NK-92 treated with Interleukin-12 subunit alpha and Interleukin-12 subunit beta, amount 100 ng/mL, for 24 hours (cell line): ENCODE results near the gene FLII.
"Not testable (repeated sequence)": the region's sequence is repeated elsewhere in the genome, so short reads cannot be mapped to it uniquely, and the experiment has no call there.

Experiments
- DNase-seq: peaks from one replicate; lab custom pipeline; 2025; lab: John Stamatoyannopoulos, UW

Gene FLII

GRCh38 chr17:18258356-18259038 is at the start of gene FLII:
Gene FLII, minus strand, starts transcription at chr17:18258738. Its CDS starts 48 bp downstream, at chr17:18258690.
- DNase-seq: peak; percentile 21

DNA sequence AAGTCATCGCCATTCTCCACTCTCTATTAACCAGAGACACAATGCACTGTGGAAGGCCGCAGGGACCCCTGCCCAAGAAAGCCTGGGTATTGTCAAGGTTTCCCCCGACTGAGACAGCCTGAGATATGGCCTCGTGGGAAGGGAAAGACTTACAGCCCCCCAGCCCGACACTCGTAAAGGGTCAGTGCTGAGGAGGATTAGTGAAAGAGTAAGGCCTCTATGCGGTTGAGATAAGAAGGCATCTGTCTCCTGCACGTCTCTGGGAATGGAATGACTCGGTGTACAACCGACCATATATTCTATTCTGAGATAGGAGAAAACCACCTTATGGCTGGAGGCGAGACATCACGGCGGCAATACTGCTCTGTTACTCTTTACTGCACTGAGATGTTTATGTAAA is 44.7 kb upstream of the FLII start:
- not testable (repeated sequence) for DNase-seq

- no peak for DNase-seq
Observed at GRCh38 chr17:18300725-18301480, 42.4 kb upstream of the FLII start.

DNA sequence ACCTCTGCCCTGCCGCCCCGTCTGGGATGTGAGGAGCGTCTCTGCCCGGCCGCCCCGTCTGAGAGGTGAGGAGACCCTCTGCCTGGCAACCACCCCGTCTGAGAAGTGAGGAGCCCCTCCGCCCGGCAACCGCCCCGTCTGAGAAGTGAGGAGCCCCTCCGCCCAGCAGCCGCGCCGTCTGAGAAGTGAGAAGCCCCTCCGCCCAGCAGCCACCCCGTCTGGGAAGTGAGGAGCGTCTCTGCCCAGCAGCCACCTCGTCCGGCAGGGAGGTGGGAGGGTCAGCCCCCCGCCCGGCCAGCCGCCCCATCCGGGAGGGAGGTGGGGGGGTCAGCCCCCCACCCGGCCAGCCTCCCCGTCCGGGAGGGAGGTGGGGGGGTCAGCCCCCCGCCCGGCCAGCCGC is 39.5 kb upstream of the FLII start:
- not testable (repeated sequence) for DNase-seq

DNA sequence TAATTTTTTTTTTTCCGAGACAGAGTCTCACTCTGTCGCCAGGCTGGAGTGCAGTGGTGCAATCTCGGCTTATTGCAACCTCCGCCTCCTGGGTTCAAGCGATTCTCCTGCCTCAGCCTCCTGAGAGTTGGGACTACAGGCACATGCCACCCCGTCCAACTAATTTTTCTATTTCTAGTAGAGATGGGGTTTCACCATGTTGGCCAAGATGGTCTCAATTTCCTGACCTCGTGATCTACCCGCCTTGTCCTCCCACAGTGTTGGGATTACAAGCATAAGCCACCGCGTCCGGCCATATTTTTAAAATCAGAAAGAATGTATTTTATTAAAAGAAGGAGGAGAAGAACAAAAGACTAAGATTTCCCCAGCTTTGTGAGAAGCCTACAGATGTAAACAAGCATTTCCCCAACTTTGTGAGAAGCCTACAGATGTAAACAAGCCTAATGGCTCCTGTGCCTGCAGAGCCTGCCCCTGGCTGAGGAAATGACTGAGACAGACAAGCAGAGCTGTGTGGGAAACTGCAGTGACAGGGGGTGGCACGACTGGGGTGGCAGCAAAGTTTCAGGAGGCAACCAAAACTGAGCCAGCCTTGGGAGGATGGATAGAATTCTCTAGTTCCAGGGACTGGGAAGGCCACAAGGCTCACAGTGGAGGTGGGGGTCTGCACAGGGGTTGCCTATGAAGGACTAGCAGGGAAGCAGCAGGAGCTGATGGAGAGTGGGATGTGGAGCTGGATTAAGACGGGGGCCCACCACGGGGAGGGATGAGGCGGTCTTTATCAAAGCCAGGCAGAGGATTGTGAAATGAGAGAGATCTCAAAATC is 33.4 kb upstream of the FLII start:
- no peak for DNase-seq

DNA sequence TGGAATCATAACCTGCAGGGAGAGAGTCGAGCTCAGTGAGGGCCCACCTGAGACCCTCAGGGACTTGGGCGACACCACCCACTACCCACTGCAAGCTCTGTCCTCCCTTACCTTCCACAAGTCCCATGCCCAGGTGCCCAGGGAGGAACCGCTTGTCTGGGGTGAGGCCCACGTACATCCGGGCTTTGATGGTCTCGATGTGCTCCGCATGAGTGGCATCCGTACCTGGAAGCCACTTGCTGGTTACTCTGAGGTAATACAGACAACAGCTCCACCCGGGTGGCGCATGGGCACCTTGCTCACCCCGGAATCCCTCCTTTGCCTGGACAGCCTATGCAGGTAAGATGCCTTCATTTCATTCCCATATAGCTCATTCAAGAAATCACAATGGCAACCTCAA is 26.8 kb upstream of the FLII start:
- no peak for DNase-seq

GRCh38 chr17:18281788-18282187 is 23.2 kb upstream of the FLII start:
- DNase-seq: no peak

DNA sequence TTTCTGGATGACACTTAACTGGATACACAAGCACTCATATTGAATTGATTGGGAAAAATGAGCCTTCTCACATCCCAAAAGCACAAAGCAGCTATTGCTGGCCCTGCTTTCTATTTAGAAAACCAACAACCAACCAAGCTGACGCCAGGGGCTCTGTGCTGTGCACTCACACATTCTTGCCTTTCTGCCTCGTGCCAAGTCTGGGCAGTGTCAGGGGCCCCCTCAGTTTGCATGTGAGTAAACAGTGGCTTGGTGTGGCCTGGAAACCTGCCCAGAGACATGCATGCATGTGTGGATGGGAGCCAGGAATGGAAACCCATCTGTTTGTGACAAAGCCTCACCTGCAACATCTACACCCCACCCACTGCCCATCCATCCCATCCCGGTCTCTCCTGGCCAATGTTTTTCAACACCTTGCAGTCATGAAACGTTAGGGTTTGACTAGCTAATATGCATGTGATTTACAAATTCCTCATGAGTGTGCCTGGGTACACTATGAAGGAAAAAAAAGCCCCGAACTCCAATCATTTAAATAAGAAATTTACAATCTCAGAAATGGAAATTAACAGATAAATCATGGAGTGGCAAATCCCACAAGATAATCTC is 22.3 kb upstream of the FLII start:
- DNase-seq: no peak

DNA sequence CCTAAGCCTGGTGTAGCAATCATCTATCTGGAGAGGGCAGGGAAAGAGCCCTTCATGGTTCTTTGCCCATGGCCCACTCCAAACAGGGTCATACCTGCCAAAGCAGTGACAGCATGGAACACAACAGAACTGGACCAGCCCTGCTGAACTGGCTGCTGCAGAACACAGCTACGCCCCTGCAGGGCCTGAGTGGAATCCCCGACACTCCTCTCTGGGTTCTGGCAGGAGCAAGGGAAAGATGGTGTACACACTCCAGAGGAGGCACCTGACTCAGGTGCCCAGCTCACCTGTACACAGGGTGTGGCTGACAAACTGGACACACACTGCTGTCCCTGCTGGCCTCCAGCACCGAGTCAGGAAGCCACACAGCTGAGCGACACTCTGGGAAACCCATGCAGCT is 21.7 kb upstream of the FLII start:
- DNase-seq: no peak

DNA sequence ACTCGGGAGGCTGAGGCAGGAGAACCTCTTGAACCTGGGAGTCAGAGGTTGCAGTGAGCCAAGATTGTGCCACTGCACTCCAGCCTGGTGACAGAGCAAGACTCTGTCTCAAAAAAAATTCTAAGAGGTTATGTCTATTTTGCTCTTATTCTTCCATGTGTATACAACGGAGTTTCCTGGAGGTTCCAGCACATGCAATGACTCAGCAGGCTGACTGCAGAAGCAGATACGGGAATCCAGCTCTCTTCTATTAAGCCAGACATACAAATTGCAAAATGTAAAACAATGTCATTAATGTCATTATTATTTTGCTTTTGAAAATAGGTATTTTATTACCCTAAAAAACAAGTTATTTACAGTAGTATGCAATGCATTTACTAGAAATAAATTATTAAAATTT is 20.3 kb upstream of the FLII start:
- DNase-seq: no peak

- DNase-seq: no peak
Observed at GRCh38 chr17:18277076-18277475, 18.5 kb upstream of the FLII start.

GRCh38 chr17:18270046-18270931 is 11.8 kb upstream of the FLII start:
- DNase-seq: no peak

DNA sequence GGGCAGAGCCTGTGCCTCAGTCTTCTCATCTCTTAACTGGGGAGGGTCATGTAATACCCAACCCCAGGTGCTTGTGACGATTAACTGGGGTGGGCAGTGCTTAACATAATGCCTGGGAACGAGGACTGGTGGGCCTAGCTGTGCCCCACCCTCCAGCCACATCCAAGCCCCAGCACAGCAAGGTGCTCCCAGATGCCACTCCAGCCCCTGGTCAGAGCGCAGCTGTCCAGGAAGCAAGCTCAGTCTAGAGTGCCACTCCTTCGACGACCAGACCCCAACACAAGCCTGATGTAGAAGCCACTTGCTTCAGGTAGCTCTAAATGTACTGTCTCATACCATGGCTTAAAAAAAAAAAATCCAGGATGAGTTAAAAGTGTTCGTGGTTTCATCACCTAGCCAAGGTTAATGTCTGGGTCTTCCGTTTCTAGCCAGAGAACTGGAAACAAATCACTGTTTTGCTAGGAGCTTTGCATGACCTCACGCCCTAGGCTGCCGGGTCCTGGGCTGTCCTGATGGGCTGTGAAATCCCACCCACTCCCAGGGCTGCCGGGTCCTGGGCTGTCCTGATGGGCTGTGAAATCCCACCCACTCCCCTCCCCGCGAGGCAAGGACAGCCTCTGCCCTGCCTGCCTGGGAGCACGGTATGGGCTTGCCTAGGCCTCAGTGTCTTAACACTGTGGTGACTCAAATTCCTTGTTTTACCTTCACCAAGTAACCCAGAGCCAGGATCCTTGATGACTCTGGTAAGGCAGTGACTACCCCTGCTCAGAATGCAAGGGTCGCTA is 9.6 kb upstream of the FLII start:
- DNase-seq: no peak

DNA sequence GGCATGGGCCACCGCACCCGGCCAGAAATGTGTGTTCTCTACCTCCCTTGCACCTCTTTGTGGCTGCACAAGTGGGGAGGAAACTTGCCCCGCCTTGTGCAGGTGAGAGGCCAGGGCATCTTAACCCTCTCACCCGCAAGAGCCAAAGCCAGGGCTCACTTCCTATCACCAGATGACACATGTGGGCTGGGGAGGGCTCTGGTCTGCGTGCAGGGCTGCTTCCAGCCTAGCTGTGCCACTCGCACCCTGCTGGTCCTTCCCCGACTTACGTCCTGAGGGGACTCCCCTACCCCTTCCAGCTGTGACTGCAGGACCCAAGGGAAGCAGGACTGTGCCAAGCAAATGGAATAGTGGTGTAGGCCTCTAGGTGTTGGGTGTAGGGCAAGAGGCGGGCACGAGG is 8.8 kb upstream of the FLII start:
- no peak for DNase-seq

- DNase-seq: no peak
Observed at GRCh38 chr17:18263885-18264682, 5.5 kb upstream of the FLII start.

GRCh38 chr17:18262641-18263040 is 4.1 kb upstream of the FLII start:
- DNase-seq: no peak

- no peak for DNase-seq
Observed at GRCh38 chr17:18262111-18262510, 3.6 kb upstream of the FLII start.

DNA sequence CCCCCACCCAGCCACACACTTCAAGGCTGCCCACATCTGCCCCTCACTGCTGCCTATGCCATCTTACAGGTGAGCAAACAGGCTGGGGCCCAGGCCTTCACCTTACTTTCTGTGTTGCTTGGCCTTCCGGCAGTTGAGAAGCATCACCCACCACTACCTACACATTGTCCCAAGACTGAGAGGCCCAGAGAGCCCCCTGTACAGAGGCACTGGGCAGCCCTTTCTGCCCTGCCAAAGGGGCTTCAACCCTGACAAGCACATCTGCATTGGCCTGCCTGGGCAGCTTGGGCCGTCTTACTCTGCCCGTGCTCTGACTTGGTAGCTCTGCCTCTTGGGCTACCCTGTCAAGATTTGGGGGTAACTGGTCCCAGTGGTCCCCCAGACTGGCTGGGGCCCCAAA is 3.1 kb upstream of the FLII start:
- DNase-seq: no peak

GRCh38 chr17:18261146-18261515 is 2.6 kb upstream of the FLII start:
- DNase-seq: no peak
